ENCODE data around the gene MTA1. TPM values are rescaled to one million over a fixed set of nuclear protein-coding genes. Genes with fewer than 3 reads are reported as not detected.

Gene MTA1
- total and polyA plus RNA-seq, 4 donors, result 3.7 to 28.1 (median 21.0) TPM

- no peaks in the 10 kb centered on the region for H3K9me3 ChIP-seq (ENCODE audit: control insufficient read depth in 4 of 4, low read length in 3 of 4)
- no peaks in the 10 kb centered on the region for H3K27me3 ChIP-seq (ENCODE audit: control insufficient read depth in 4 of 4, insufficient read depth in 4 of 4, low read length in 3 of 4)
- H3K27ac ChIP-seq (ENCODE audit: low read depth in 1 of 2, low read length in 2 of 2), result peak overlapping the region; percentile 56 to 59
- H3K36me3 ChIP-seq (ENCODE audit: control insufficient read depth in 4 of 4, insufficient read depth in 3 of 4, low read depth in 1 of 4, low read length in 3 of 4), result peaks cover 0 to 4% (median 0%) of the 10 kb centered on the region in 4 donors
- DNase-seq (ENCODE audit: low spot score), result no peak
- WGBS, result 7% methylated on average over 67 of the region's 67 CpGs
- TF ChIP-seq FOXA1 (IDR thresholded peaks at IDR 0.05) (no peak), TAF1 (conservative IDR thresholded peaks at IDR 0.05) (no peak), GABPA (IDR thresholded peaks at IDR 0.05 in 1 of 2, conservative IDR thresholded peaks at IDR 0.05 in 1 of 2) (no peak), ATF3 (IDR thresholded peaks at IDR 0.05) (no peak)
- peak overlapping the region; percentile 35 to 95 (median 67) for H3K4me3 ChIP-seq (ENCODE audit: low read depth in 1 of 3, low read length in 3 of 3)
- peak overlapping the region; percentile 28 to 50 for H3K9ac ChIP-seq (ENCODE audit: low read depth in 1 of 2, low read length in 2 of 2)
- peaks cover 16 to 37% (median 25%) of the 10 kb centered on the region in 4 donors for H3K4me1 ChIP-seq (ENCODE audit: control insufficient read depth in 4 of 4, insufficient read depth in 4 of 4, low read length in 3 of 4)
These were observed 710 bp downstream of the MTA1 start for GRCh38 chr14:105420101-105420973.

- 55% methylated on average over 23 of the region's 23 CpGs for WGBS
- H3K4me1 ChIP-seq (ENCODE audit: control insufficient read depth in 4 of 4, insufficient read depth in 4 of 4, low read length in 3 of 4), result peaks cover 16 to 37% (median 24%) of the 10 kb centered on the region in 4 donors
- no peaks in the 10 kb centered on the region for H3K9me3 ChIP-seq (ENCODE audit: control insufficient read depth in 4 of 4, low read length in 3 of 4)
- no peaks in the 10 kb centered on the region for H3K27me3 ChIP-seq (ENCODE audit: control insufficient read depth in 4 of 4, insufficient read depth in 4 of 4, low read length in 3 of 4)
- no peak for DNase-seq (ENCODE audit: low spot score)
- H3K4me3 ChIP-seq (ENCODE audit: low read depth in 1 of 3, low read length in 3 of 3), result peak overlapping the region; percentile 35 to 95 (median 67)
- no peak for TF ChIP-seq GABPA (IDR thresholded peaks at IDR 0.05 in 1 of 2, conservative IDR thresholded peaks at IDR 0.05 in 1 of 2)
- TF ChIP-seq ATF3 (IDR thresholded peaks at IDR 0.05), result no peak
- no peak for TF ChIP-seq RXRA (IDR thresholded peaks at IDR 0.05)
- no peak for TF ChIP-seq EGR1 (IDR thresholded peaks at IDR 0.05; ENCODE audit: low read depth in 2 of 2)
- no peak for TF ChIP-seq HNF4A (conservative IDR thresholded peaks at IDR 0.05)
- TF ChIP-seq HNF4G (IDR thresholded peaks at IDR 0.05), result no peak
- no peak for TF ChIP-seq RAD21 (IDR thresholded peaks at IDR 0.05)
- no peak for TF ChIP-seq SP1 (IDR thresholded peaks at IDR 0.05)
- no peak for TF ChIP-seq MAX (IDR thresholded peaks at IDR 0.05)
- no peak for TF ChIP-seq ZBTB33 (IDR thresholded peaks at IDR 0.05)
- TF ChIP-seq TAF1 (conservative IDR thresholded peaks at IDR 0.05), result no peak
- no peak for TF ChIP-seq FOXA2 (IDR thresholded peaks at IDR 0.05)
- no peak for TF ChIP-seq REST (IDR thresholded peaks at IDR 0.05)
- TF ChIP-seq YY1 (IDR thresholded peaks at IDR 0.05), result no peak
- TF ChIP-seq JUND (IDR thresholded peaks at IDR 0.05), result no peak
- no peak for TF ChIP-seq CTCF (IDR thresholded peaks at IDR 0.05; ENCODE audit: low read depth, low read length, missing input control)
- TF ChIP-seq FOXA1 (IDR thresholded peaks at IDR 0.05), result no peak
- TF ChIP-seq NR2F2 (IDR thresholded peaks at IDR 0.05), result no peak
- no peak overlapping the region for H3K9ac ChIP-seq (ENCODE audit: low read depth in 1 of 2, low read length in 2 of 2)
- H3K27ac ChIP-seq (ENCODE audit: low read depth in 1 of 2, low read length in 2 of 2), result peak overlapping the region in 1 of 2 donors; percentile 56
- peaks cover 0 to 4% (median 0%) of the 10 kb centered on the region in 4 donors for H3K36me3 ChIP-seq (ENCODE audit: control insufficient read depth in 4 of 4, insufficient read depth in 3 of 4, low read depth in 1 of 4, low read length in 3 of 4)
These were observed 1.5 kb downstream of the MTA1 start for GRCh38 chr14:105420974-105421674.
